Neural progenitor cell (in vitro differentiated cells): ENCODE measurements around the gene ZFR2. TPM values are rescaled to one million over a fixed set of nuclear protein-coding genes. Genes with fewer than 3 reads are reported as not detected.

Source experiments
- DNase-seq: peaks from one replicate; pipeline ENCODE4 v3.0.0-alpha.2; 2016; ENCODE audit warnings: low spot score
- H2AFZ ChIP-seq: fragments of 200-600 bp; sonication (generic); replicated peaks from 2 replicates; pipeline ENCODE4 v1.6.1; 2016; ENCODE audit warnings: antibody characterized with exemption
- H3F3A ChIP-seq: fragments of 200-600 bp; sonication (generic); 2 replicates; pipeline ENCODE4 v1.6.1; 2016; ENCODE audit warnings: antibody characterized with exemption, low read depth
- H3K27ac ChIP-seq: fragments of 200-600 bp; sonication (generic); 2 replicates; pipeline ENCODE4 v1.5.1; 2016; ENCODE audit warnings: mild to moderate bottlenecking
- H3K27me3 ChIP-seq: fragments of 200-600 bp; sonication (generic); 2 replicates; pipeline ENCODE4 v1.6.1; 2016; ENCODE audit warnings: mild to moderate bottlenecking, moderate library complexity
- H3K36me3 ChIP-seq: fragments of 200-600 bp; sonication (generic); 2 replicates; pipeline ENCODE4 v1.5.1; 2016
- H3K4me1 ChIP-seq: fragments of 200-600 bp; sonication (generic); 2 replicates; pipeline ENCODE4 v1.6.1; 2016; ENCODE audit warnings: mixed run types
- H3K4me2 ChIP-seq: fragments of 200-600 bp; sonication (generic); 2 replicates; pipeline ENCODE4 v1.6.1; 2016
- H3K4me3 ChIP-seq: fragments of 200-600 bp; sonication (generic); 2 replicates; pipeline ENCODE4 v1.5.1; 2016
- H3K79me2 ChIP-seq: fragments of 200-600 bp; sonication (generic); 2 replicates; pipeline ENCODE4 v1.6.1; 2016; ENCODE audit warnings: low read depth
- H3K9ac ChIP-seq: fragments of 200-600 bp; sonication (generic); 2 replicates; pipeline ENCODE4 v1.6.1; 2016
- H3K9me3 ChIP-seq: fragments of 200-600 bp; sonication (generic); 2 replicates; pipeline ENCODE4 v1.5.1; 2016; ENCODE audit warnings: low read depth
- H4K20me1 ChIP-seq: fragments of 200-600 bp; sonication (generic); 2 replicates; pipeline ENCODE4 v1.6.1; 2016; ENCODE audit warnings: low read depth
- H3K27ac Mint-ChIP-seq: 3 replicates; pipeline ENCODE4 v1.8.0; 2021; ENCODE audit warnings: mixed read lengths
- H3K27me3 Mint-ChIP-seq: 2 replicates; pipeline ENCODE4 v1.8.0; 2022; ENCODE audit warnings: low read depth, mild to moderate bottlenecking, inconsistent platforms, moderate library complexity, mixed read lengths; ENCODE audit not compliant: insufficient read depth
- H3K36me3 Mint-ChIP-seq: 3 replicates; pipeline ENCODE4 v1.8.0; 2021; ENCODE audit warnings: mixed read lengths
- H3K4me1 Mint-ChIP-seq: 3 replicates; pipeline ENCODE4 v1.8.0; 2021; ENCODE audit warnings: mixed read lengths
- H3K4me3 Mint-ChIP-seq: 3 replicates; pipeline ENCODE4 v1.8.0; 2021; ENCODE audit warnings: mild to moderate bottlenecking, moderate library complexity, mixed read lengths
- H3K9me3 Mint-ChIP-seq: 3 replicates; pipeline ENCODE4 v1.8.0; 2020; ENCODE audit warnings: mixed read lengths
- CTCF ChIP-seq: fragments of 200-600 bp; sonication (generic); IDR thresholded peaks from 2 replicates; pipeline ENCODE4 v1.5.1; 2017; ENCODE audit warnings: antibody characterized with exemption, mild to moderate bottlenecking
- EZH2 ChIP-seq: fragments of 200-600 bp; sonication (generic); IDR thresholded peaks from 2 replicates; pipeline ENCODE4 v1.6.1; 2017; ENCODE audit warnings: antibody characterized with exemption, mild to moderate bottlenecking, moderate library complexity
- EZH2phosphoT487 ChIP-seq: fragments of 200-600 bp; sonication (generic); IDR thresholded peaks from 2 replicates; pipeline ENCODE4 v1.6.1; 2017; ENCODE audit warnings: antibody characterized with exemption
- total RNA-seq: library from RNA; depleted of rRNA; stranded (reverse); fragments of >200 nt; gene quantifications from 2 replicates; pipeline ENCODE4 v1.2.3, GENCODE V29; 2015; ENCODE audit warnings: low replicate concordance

The ZFR2 gene
- total RNA-seq, 1 donor from 2014 or later, result 8.9 TPM

- H3K4me3 Mint-ChIP-seq, result no peak overlapping the region
- Histone ChIP-seq H3K4me2 (no peak overlapping the region), H3K4me1 (peaks cover 6% of the 10 kb centered on the region), H3K27me3 (peaks cover 47% of the 10 kb centered on the region), H3K9me3 (no peaks in the 10 kb centered on the region), H3K4me3 (no peak overlapping the region), H2AFZ (no peak overlapping the region), H3K79me2 (no peaks in the 10 kb centered on the region), H4K20me1 (peaks cover 1% of the 10 kb centered on the region), H3K27ac (no peak overlapping the region), H3K36me3 (no peaks in the 10 kb centered on the region), H3F3A (peaks cover 8% of the 10 kb centered on the region), H3K9ac (no peak overlapping the region)
- H3K27ac Mint-ChIP-seq, result no peak overlapping the region
- TF ChIP-seq CTCF, result no peak
- no peak for TF ChIP-seq EZH2phosphoT487
- TF ChIP-seq EZH2, result no peak
- peaks cover 3% of the 10 kb centered on the region for H3K4me1 Mint-ChIP-seq
- H3K36me3 Mint-ChIP-seq, result no peaks in the 10 kb centered on the region
- no peaks in the 10 kb centered on the region for H3K9me3 Mint-ChIP-seq
- H3K27me3 Mint-ChIP-seq, result peaks cover 32% of the 10 kb centered on the region
- no peak for DNase-seq
These were observed 78.6 kb downstream of the ZFR2 start for GRCh38 chr19:3790209-3790734.

GRCh38 chr19:3788996-3789778 lies 79.7 kb downstream of the ZFR2 start:
- H3K4me1 Mint-ChIP-seq, result peaks cover 3% of the 10 kb centered on the region
- no peak for TF ChIP-seq EZH2phosphoT487
- TF ChIP-seq EZH2, result no peak
- TF ChIP-seq CTCF, result no peak
- H3K4me2 ChIP-seq, result no peak overlapping the region
- H3K27me3 Mint-ChIP-seq, result peaks cover 40% of the 10 kb centered on the region
- H3K36me3 Mint-ChIP-seq, result no peaks in the 10 kb centered on the region
- no peaks in the 10 kb centered on the region for H3K9me3 Mint-ChIP-seq
- H3K27me3 ChIP-seq, result peaks cover 58% of the 10 kb centered on the region
- no peaks in the 10 kb centered on the region for H3K9me3 ChIP-seq
- DNase-seq, result no peak
- no peak overlapping the region for H3K4me3 ChIP-seq
- H3K9ac ChIP-seq, result no peak overlapping the region
- H3K4me3 Mint-ChIP-seq, result peak overlapping the region; percentile 64
- H2AFZ ChIP-seq, result no peak overlapping the region
- H3K27ac ChIP-seq, result no peak overlapping the region
- peaks cover 6% of the 10 kb centered on the region for H3K4me1 ChIP-seq
- H3F3A ChIP-seq, result peaks cover 8% of the 10 kb centered on the region
- H3K27ac Mint-ChIP-seq, result no peak overlapping the region
- H3K79me2 ChIP-seq, result no peaks in the 10 kb centered on the region
- H4K20me1 ChIP-seq, result peaks cover 6% of the 10 kb centered on the region
- no peaks in the 10 kb centered on the region for H3K36me3 ChIP-seq

- Histone ChIP-seq H3K4me2 (peak within 1 kb of the TSS; percentile 92), H3K9ac (no peak within 1 kb of the TSS), H2AFZ (peak within 1 kb of the TSS; percentile 100), H3K4me3 (peak within 1 kb of the TSS; percentile 88), H3K36me3 (no peaks in the 10 kb centered on the region), H3K4me1 (peaks cover 6% of the 10 kb centered on the region), H3K27ac (no peak within 1 kb of the TSS), H4K20me1 (peaks cover 6% of the 10 kb centered on the region), H3K9me3 (no peaks in the 10 kb centered on the region), H3K27me3 (peaks cover 68% of the 10 kb centered on the region), H3K79me2 (no peaks in the 10 kb centered on the region), H3F3A (peaks cover 8% of the 10 kb centered on the region)
- H3K36me3 Mint-ChIP-seq, result no peaks in the 10 kb centered on the region
- H3K4me3 Mint-ChIP-seq, result peak within 1 kb of the TSS; percentile 78
- H3K4me1 Mint-ChIP-seq, result peaks cover 3% of the 10 kb centered on the region
- peaks cover 50% of the 10 kb centered on the region for H3K27me3 Mint-ChIP-seq
- H3K27ac Mint-ChIP-seq, result no peak within 1 kb of the TSS
- TF ChIP-seq EZH2 (peak; percentile 72), EZH2phosphoT487 (peak; percentile 38), CTCF (no peak)
- H3K9me3 Mint-ChIP-seq, result peaks cover 15% of the 10 kb centered on the region
- DNase-seq, result peak; percentile 58
These were observed 82.7 kb downstream of the ZFR2 start, which contains the start of gene MATK for GRCh38 chr19:3785938-3786824. Gene MATK (minus strand): TSS chr19:3786381. CDS start chr19:3785135, 1,246 bp downstream.
